Transverse colon (tissue), 4 donors: ENCODE results near the gene PAK4.

Experiments used
- EP300 ChIP-seq: sonication (generic); formaldehyde crosslinking; IDR thresholded peaks from one replicate; pipeline ENCODE4 v1.6.1; 2017; ENCODE audit warnings: antibody characterized with exemption, low read depth
- POLR2A ChIP-seq: fragments of 450-650 bp; IDR thresholded peaks from one replicate; pipeline ENCODE4 v1.6.1; 2016; ENCODE audit warnings: antibody characterized with exemption, mild to moderate bottlenecking, moderate library complexity
- POLR2AphosphoS5 ChIP-seq, 3 donors: sonication (generic); formaldehyde crosslinking; IDR thresholded peaks; one replicate each; pipeline ENCODE4 v1.6.1; 2016; ENCODE audit warnings: antibody characterized with exemption in 3 of 3
- TF ChIP-seq, protein P1 (sequence below), 5 experiments: fragments of 200-600 bp in 3 of 5; fragments of 450-650 bp in 2 of 5; sonication (generic) in 3 of 5; IDR thresholded peaks; 1 replicate in 2 of 5; 2 replicates in 3 of 5; pipeline ENCODE4 v1.5.1; 2016 to 2017; ENCODE audit warnings: antibody characterized with exemption in 5 of 5, inconsistent platforms in 3 of 5, mild to moderate bottlenecking in 2 of 5, moderate library complexity in 1 of 5

- TF ChIP-seq, protein P1, sequence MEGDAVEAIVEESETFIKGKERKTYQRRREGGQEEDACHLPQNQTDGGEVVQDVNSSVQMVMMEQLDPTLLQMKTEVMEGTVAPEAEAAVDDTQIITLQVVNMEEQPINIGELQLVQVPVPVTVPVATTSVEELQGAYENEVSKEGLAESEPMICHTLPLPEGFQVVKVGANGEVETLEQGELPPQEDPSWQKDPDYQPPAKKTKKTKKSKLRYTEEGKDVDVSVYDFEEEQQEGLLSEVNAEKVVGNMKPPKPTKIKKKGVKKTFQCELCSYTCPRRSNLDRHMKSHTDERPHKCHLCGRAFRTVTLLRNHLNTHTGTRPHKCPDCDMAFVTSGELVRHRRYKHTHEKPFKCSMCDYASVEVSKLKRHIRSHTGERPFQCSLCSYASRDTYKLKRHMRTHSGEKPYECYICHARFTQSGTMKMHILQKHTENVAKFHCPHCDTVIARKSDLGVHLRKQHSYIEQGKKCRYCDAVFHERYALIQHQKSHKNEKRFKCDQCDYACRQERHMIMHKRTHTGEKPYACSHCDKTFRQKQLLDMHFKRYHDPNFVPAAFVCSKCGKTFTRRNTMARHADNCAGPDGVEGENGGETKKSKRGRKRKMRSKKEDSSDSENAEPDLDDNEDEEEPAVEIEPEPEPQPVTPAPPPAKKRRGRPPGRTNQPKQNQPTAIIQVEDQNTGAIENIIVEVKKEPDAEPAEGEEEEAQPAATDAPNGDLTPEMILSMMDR (IDR thresholded peaks at IDR 0.05): no peak
- TF ChIP-seq POLR2A (no peak), EP300 (no peak), POLR2AphosphoS5 (IDR thresholded peaks at IDR 0.05) (no peak)
These were observed 45.2 kb upstream of the PAK4 start for GRCh38 chr19:39080431-39080830.
